GOT3 (cell line): ENCODE measurements around the gene ABCA6.

Experiments used
- DNase-seq: peaks from one replicate; lab custom pipeline; 2025; ENCODE audit warnings: mixed read lengths; lab: John Stamatoyannopoulos, UW

ABCA6 gene

DNA sequence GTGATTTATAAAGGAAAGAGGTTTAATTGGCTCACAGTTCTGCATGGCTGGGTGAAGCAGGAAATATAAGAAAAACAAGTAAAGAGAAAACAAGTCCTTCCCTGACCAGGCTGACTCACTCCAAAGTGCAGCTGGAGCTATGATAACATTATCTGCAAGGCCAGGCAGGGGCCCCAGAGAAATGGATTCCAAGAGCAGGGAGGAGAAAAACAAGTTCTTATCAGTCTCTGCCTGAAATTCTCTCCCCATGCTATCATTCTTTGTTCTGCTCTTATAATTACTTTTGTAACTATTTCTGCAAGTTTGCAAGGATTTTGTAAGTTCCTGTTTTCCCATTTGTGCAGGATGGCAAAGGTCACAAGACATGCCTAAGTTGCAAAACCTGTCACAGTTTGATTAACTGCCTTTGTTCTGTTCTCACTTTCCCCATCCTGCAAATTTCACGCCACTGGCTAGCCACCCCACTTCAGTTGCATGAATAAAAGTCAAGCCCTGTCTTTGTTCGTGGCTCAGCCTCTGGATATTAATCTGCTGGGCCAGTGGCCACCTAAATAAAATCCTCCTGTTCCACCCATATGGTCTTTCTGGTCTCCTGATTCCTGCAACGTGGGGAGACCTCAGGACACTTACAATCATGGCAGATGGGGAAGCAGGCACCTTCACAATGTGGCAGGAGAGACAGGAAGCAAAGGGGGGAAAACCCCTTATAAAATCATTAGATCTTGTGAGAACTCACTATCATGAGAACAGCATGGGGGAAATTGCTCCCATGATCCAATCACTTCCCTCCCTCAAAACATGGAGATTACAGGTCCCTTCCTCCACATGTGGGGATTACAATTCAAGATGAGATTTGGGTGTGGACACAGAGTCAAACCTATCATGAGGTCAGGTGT is 94.1 kb downstream of the ABCA6 start:
- no peak for DNase-seq

DNA sequence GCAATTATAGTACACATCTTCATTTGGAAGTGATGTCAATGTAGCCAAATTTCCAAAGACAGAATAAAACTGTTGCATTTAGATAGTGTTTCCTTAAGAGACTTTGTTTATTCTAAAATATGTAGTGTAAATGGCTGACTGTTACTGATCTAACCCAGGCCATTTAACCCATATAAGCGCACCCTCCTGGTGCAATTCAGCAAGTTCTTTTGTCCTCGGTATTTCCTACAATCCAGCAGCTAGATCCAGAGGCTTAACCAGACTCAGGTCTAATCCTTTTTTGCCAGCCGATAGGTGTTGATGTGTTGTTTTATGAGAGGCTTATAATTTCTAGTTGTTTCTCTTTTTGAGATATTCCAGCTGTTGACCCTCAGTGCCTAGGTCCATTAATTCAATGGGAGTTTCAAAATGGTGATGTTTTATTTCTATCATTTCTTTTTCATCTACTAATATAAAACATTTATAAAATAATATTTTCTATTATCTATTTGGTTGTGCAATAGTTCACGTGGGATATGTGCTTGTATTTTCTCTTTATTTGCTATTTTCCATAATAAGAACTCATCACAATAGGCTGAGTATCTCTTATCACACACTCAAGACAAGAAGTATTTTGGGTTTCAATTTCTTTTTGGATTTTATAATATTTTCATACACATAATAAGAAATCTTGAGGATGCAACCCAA is 95.4 kb downstream of the ABCA6 start:
- no peak for DNase-seq

DNA sequence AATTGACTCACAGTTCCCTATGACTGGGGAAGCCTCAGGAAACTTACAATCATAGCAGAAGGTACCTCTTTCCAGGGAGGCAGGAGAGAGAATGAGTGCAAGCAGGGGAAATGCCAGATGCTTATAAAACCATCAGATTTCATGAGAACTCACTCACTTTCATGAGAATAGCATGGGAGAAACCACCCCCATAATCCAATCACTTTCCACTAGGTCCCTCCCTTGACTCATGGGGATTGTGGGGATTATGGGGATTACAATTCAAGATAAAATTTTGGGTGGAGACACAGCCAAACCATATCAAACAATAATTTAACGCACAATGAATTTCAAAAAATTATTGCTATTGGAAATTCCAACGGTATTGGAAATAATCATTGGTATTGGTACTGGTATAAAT is 96.0 kb downstream of the ABCA6 start:
- no peak for DNase-seq

- no peak for DNase-seq
Observed at GRCh38 chr17:69044371-69044770, 97.3 kb downstream of the ABCA6 start.

- DNase-seq, result no peak
Observed at GRCh38 chr17:69043098-69043734, 98.5 kb downstream of the ABCA6 start.

DNA sequence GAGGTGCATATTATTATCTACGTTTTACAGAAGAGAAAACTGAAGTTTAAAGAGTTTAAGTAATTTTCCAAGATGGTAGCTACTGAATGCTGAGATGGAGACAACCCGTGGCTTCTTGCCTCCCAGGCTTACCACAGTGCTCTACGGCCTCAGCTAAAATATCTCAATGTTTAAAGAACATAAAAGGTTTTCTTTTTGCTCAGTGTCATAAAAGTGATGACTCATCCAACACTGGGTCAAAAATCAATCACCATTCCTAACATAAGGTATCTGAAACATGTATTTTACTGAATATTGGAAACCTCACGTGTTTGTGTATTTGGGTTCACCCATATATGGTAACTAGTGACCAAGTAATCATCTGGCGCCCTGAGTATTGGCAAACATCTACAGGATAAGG is 99.4 kb downstream of the ABCA6 start:
- DNase-seq, result no peak

DNA sequence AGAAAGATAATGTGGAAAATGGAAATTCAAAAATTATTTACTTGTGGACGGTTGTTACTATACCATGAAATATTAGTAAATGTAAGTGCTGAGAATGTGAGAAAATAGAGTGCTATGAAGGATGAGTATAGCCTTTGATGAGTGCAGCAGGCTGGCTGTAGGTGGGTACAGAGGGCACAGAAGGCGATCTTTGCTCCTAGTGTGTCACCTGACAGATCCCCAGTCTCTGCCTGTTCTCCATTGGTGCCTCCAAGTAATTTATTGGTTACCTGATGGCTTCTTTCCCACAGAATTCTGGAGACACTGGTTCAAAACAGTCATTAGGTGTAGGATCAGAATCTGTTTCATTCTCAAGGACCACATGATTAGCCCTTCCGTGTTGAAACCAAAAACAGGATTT is 109.9 kb downstream of the ABCA6 start:
- no peak for DNase-seq

DNA sequence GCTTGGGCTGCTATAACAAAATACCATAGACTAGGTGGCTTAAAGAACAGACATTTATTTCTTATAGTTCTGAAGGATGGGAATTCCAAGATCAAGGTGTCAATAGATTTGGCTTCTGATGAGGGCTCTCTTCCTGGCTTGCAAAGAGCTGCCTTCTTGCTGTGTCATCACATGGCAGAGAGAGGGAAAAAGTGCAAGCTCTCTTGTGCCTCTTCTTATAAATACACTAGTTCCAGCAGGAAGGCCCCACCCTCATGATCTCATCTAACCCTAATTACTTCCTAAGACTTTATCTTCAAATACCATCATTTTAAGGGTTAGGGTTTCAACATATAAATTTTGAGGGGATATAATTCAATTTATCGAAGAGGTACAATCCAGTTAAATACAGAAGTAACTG is 111.5 kb downstream of the ABCA6 start:
- no peak for DNase-seq
